Natural killer cell (primary cell): ENCODE data around the gene PTX4. TPM values are rescaled to one million over a fixed set of nuclear protein-coding genes. Genes with fewer than 3 reads are reported as not detected.

ENCODE experiments used
- ATAC-seq, 3 donors: fragments of 150-1000 bp in 2 of 3; fragments of 200-7000 bp in 1 of 3; cut with Tn5 transposase; 1 replicate in 1 of 3; 2 replicates in 2 of 3; pipeline ENCODE4 v1.10.0; 2021; ENCODE audit warnings: mild to moderate bottlenecking in 2 of 3, moderate library complexity in 2 of 3
- DNase-seq, 2 donors: peaks; one replicate each; pipeline versions ENCODE4 v3.0.0 to v3.0.0-alpha.2; 2013 to 2021; ENCODE audit warnings: mixed read lengths in 1 of 2
- H3K27ac ChIP-seq: one replicate; pipeline ENCODE4 v1.5.1; 2013; ENCODE audit warnings: mild to moderate bottlenecking, low read length
- H3K27me3 ChIP-seq: one replicate; pipeline ENCODE4 v1.6.1; 2013; ENCODE audit warnings: low read length; ENCODE audit not compliant: control insufficient read depth, insufficient read depth
- H3K36me3 ChIP-seq: one replicate; pipeline ENCODE4 v1.6.1; 2013; ENCODE audit warnings: low read length; ENCODE audit not compliant: control insufficient read depth, insufficient read depth
- H3K4me1 ChIP-seq: one replicate; pipeline ENCODE4 v1.6.1; 2013; ENCODE audit warnings: low read length; ENCODE audit not compliant: control insufficient read depth, insufficient read depth
- H3K4me3 ChIP-seq: one replicate; pipeline ENCODE4 v1.5.1; 2013; ENCODE audit warnings: low read length
- H3K9me3 ChIP-seq: one replicate; pipeline ENCODE4 v1.6.1; 2013; ENCODE audit warnings: low read length; ENCODE audit not compliant: control insufficient read depth, insufficient read depth
- H3K27ac Mint-ChIP-seq, 2 donors: one replicate each; pipeline ENCODE4 v1.8.0; 2022; ENCODE audit warnings: mild to moderate bottlenecking in 2 of 2, mixed read lengths in 2 of 2, moderate library complexity in 1 of 2
- H3K27me3 Mint-ChIP-seq, 2 donors: one replicate each; pipeline ENCODE4 v1.8.0; 2022; ENCODE audit warnings: low read depth in 2 of 2, mixed read lengths in 2 of 2
- H3K36me3 Mint-ChIP-seq: one replicate; pipeline ENCODE4 v1.8.0; 2022; ENCODE audit warnings: mixed read lengths
- H3K4me1 Mint-ChIP-seq, 2 donors: one replicate each; pipeline ENCODE4 v1.8.0; 2022; ENCODE audit warnings: mixed read lengths in 2 of 2
- H3K4me3 Mint-ChIP-seq: one replicate; pipeline ENCODE4 v1.8.0; 2022; ENCODE audit warnings: mild to moderate bottlenecking, moderate library complexity, mixed read lengths
- H3K9me3 Mint-ChIP-seq, 2 donors: one replicate each; pipeline ENCODE4 v1.8.0; 2022; ENCODE audit warnings: mixed read lengths in 2 of 2
- WGBS: methylation state at CpG from one replicate; pipeline ENCODE4 v1.1.7; 2013; ENCODE audit warnings: missing lambda C conversion rate; ENCODE audit not compliant: insufficient coverage; 5-methylcytosine and 5-hydroxymethylcytosine counted together
- intact Hi-C: fragments of 100-400 bp; cut with micrococcal nuclease; formaldehyde crosslinking; loops from one replicate; pipeline ENCODE4 v1.14.2; 2022
- total RNA-seq, 4 donors: library from RNA; stranded (reverse); fragments of 120-200 nt in 1 of 4; gene quantifications; one replicate each; pipeline versions ENCODE4 v1.2.3 to v1.2.4, GENCODE V29; 2013 to 2022
- TF ChIP-seq, protein P1 (sequence below): fragments of 200-600 bp; IDR thresholded peaks from one replicate; pipeline ENCODE4 v1.8.0; 2022; ENCODE audit warnings: antibody characterized with exemption

PTX4 gene
- total RNA-seq, 3 donors from 2014 or later (not counting 1 experiment from before 2014, with no cell fraction given) = 0.31 TPM; not detected in 2

DNA sequence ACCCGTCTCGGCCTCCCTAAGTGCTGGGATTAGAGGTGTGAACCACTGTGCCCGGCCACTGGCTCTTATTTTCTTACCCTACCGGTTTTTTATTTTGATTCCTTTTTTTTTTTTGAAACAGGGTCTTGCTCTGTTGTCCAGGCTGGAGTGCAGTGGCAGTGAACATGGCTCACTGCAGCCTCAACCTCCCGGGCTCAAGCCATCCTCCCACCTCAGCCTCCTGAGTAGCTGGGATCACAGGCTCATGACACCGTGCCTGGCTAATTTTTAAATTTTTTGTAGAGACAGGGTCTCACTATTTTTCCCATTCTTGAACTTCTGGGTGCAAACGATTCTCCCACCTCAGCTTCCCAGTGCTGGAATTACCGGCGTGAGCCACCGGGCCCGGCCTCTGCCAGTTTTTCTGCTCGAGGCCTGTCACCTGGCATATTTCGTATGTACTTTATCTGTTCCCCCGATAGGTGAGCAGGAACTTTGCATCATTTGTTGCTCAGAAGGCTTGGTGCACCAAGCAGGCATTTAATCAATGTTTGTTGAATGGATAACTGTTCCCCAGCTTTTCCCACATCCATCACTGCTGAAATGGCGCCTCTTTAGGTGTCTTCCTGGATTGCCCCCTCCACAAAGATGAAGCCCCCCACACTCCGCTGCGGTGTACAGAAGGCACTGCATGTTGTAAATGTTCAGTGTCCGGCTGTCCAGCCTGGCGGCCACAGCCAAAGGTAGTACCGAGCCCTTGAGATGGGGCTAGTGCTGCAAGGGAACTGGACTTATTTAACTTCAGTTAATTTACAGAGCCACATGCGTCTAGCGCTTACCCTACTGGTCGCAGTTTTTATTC is 3.6 kb upstream of the PTX4 start:
- Histone ChIP-seq H3K9me3 (no peaks in the 10 kb centered on the region), H3K36me3 (peaks cover 8% of the 10 kb centered on the region), H3K27me3 (no peaks in the 10 kb centered on the region), H3K4me3 (peak overlapping the region; percentile 86), H3K27ac (peak overlapping the region; percentile 88), H3K4me1 (peaks cover 23% of the 10 kb centered on the region)
- Mint-ChIP-seq H3K4me3 (peak overlapping the region; percentile 90), H3K4me1 (peaks cover 9 to 16% of the 10 kb centered on the region in 2 donors), H3K27me3 (peaks cover 0 to 2% of the 10 kb centered on the region in 2 donors), H3K36me3 (no peaks in the 10 kb centered on the region), H3K27ac (peak overlapping the region; percentile 92 to 94), H3K9me3 (no peaks in the 10 kb centered on the region)
- DNase-seq (no peak), ATAC-seq (no peak)
- intact Hi-C loops = no loop called here
- 94% methylated on average over 23 of the region's 23 CpGs for WGBS
- TF ChIP-seq, protein P1, sequence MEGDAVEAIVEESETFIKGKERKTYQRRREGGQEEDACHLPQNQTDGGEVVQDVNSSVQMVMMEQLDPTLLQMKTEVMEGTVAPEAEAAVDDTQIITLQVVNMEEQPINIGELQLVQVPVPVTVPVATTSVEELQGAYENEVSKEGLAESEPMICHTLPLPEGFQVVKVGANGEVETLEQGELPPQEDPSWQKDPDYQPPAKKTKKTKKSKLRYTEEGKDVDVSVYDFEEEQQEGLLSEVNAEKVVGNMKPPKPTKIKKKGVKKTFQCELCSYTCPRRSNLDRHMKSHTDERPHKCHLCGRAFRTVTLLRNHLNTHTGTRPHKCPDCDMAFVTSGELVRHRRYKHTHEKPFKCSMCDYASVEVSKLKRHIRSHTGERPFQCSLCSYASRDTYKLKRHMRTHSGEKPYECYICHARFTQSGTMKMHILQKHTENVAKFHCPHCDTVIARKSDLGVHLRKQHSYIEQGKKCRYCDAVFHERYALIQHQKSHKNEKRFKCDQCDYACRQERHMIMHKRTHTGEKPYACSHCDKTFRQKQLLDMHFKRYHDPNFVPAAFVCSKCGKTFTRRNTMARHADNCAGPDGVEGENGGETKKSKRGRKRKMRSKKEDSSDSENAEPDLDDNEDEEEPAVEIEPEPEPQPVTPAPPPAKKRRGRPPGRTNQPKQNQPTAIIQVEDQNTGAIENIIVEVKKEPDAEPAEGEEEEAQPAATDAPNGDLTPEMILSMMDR = no peak

GRCh38 chr16:1491327-1491726 is 2.6 kb upstream of the PTX4 start:
- H3K27me3 Mint-ChIP-seq = peaks cover 0 to 2% of the 10 kb centered on the region in 2 donors
- no peaks in the 10 kb centered on the region for H3K9me3 ChIP-seq
- ATAC-seq = no peak
- no peak overlapping the region for H3K27ac ChIP-seq
- H3K4me3 Mint-ChIP-seq = peak overlapping the region; percentile 31
- 94% methylated on average over 12 of the region's 12 CpGs for WGBS
- peaks cover 9 to 16% of the 10 kb centered on the region in 2 donors for H3K4me1 Mint-ChIP-seq
- no peaks in the 10 kb centered on the region for H3K36me3 Mint-ChIP-seq
- H3K27me3 ChIP-seq = no peaks in the 10 kb centered on the region
- intact Hi-C loops = no loop called here
- H3K4me3 ChIP-seq = no peak overlapping the region
- no peak overlapping the region for H3K27ac Mint-ChIP-seq
- peaks cover 23% of the 10 kb centered on the region for H3K4me1 ChIP-seq
- peaks cover 4% of the 10 kb centered on the region for H3K36me3 ChIP-seq
- H3K9me3 Mint-ChIP-seq = no peaks in the 10 kb centered on the region
- TF ChIP-seq, protein P1 = no peak
- no peak for DNase-seq

DNA sequence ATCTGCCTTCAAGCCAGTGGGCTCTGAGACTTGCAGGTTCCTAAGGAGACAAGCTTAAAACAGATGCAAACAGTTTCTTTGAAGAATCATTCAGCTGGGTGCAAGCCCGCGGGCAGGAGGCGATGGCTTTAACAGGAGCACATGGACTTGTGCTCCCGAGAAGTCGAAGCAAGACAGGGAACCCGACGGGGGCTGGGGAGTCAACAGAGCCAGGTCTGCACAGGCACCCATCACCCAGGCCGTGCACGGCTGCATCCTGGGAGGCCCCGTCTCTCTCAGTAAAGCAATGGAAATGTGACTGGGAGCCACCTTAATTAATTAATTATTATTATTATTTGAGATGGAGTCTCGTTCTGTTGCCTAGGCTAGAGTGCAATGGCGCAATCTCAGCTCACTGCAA is 333 bp upstream of the PTX4 start:
- DNase-seq (no peak), ATAC-seq (no peak)
- Histone ChIP-seq H3K4me3 (no peak overlapping the region), H3K36me3 (no peaks in the 10 kb centered on the region), H3K27me3 (no peaks in the 10 kb centered on the region), H3K4me1 (peaks cover 16% of the 10 kb centered on the region), H3K9me3 (no peaks in the 10 kb centered on the region), H3K27ac (no peak overlapping the region)
- Mint-ChIP-seq H3K27ac (no peak overlapping the region), H3K36me3 (no peaks in the 10 kb centered on the region), H3K4me3 (no peak overlapping the region), H3K9me3 (no peaks in the 10 kb centered on the region), H3K4me1 (peaks cover 9 to 16% of the 10 kb centered on the region in 2 donors), H3K27me3 (peaks cover 0 to 2% of the 10 kb centered on the region in 2 donors)
- intact Hi-C loops = no loop called here
- TF ChIP-seq, protein P1 = no peak
- 93% methylated on average over 12 of the region's 12 CpGs for WGBS
